LNCAP (cell line): ENCODE results near the gene DDX6.

Experiments
- CTCF ChIP-seq: fragments of 450-650 bp; IDR thresholded peaks from 2 replicates; pipeline ENCODE4 v1.5.1; 2017; ENCODE audit warnings: mild to moderate bottlenecking

DDX6 gene

GRCh38 chr11:118763041-118763440 is 27.9 kb downstream of the DDX6 start:
- no peak for TF ChIP-seq CTCF

- TF ChIP-seq CTCF = no peak
Observed at GRCh38 chr11:118757876-118758399, 33.0 kb downstream of the DDX6 start.

- TF ChIP-seq CTCF = no peak
Observed at GRCh38 chr11:118752654-118753053, 38.3 kb downstream of the DDX6 start.

GRCh38 chr11:118749429-118749828 is 41.5 kb downstream of the DDX6 start:
- no peak for TF ChIP-seq CTCF

GRCh38 chr11:118748056-118748455 is 42.9 kb downstream of the DDX6 start:
- TF ChIP-seq CTCF = no peak

DNA sequence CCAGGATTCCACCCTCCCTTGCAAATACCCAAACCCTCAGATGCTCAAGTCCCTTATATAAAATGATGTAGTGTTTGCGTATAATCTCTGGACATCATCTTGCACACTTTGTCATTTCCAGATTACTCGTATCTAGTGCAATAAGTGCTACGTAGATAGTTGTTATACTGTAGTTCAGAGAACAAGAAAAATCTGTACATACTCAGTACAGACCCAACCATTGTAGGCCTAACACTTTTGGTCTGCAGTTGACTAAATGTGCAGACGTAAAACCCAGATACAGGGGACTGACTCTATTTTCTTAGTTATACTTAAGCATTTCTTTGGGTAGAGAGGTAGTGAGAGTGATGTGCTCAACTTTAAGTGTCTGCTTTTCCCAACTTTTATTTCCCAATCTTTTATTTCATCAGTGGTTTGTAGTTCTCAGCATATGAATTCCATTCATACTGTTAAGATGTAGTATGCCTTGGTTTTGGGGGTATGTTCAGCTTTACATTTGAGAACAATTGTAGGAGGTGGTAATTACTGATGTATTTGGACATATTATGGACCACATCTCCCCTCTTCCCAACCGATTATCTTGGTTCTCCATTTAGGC is 43.9 kb downstream of the DDX6 start:
- no peak for TF ChIP-seq CTCF

GRCh38 chr11:118744046-118744445 is 46.9 kb downstream of the DDX6 start:
- no peak for TF ChIP-seq CTCF

DNA sequence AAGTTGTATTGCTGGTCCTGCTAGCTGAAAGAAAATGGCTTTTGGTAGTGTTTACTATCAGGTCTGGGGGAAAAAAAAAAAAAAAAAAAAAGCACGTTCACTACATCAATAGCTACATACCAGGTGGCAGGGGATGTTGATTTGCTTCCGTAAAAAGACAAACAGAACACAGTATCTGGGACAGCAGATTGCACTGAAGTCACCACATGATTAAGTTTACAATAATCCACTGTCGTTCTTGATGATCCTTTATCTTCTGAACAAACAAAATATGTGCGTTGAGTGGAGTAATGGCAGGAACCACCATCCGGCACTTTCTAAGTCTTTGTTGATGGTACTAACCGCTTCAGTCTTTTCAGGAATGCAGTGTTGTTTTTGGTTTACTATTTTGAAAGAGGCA is 48.7 kb downstream of the DDX6 start:
- TF ChIP-seq CTCF = no peak
